ENCODE results near the gene SH2D1B. TPM values are rescaled to one million over a fixed set of nuclear protein-coding genes. Genes with fewer than 3 reads are reported as not detected.
A peak's percentile ranks its signal among the peaks of the same experiment; 100 is the strongest.

Gene SH2D1B
- total RNA-seq, 1 donor from 2014 or later: 1.9 TPM

GRCh38 chr1:162381941-162382750, 29.8 kb downstream of the SH2D1B start:
- H3K4me1 ChIP-seq: peaks cover 10% of the 10 kb centered on the region
- peak; percentile 4 for ATAC-seq
- peak overlapping the region; percentile 47 for H3K27ac ChIP-seq
- no peaks in the 10 kb centered on the region for H3K9me3 ChIP-seq
- no peaks in the 10 kb centered on the region for H3K27me3 ChIP-seq
- intact Hi-C loops (cut with DNase I): loop anchor here (10.0 kb wide), 1 partner anchor 327 kb away; no protein-coding TSS in a partner anchor
- DNase-seq: no peak
- TF ChIP-seq CTCF (IDR thresholded peaks at IDR 0.05): no peak
- H3K4me3 ChIP-seq: no peak overlapping the region
- H3K36me3 ChIP-seq: no peaks in the 10 kb centered on the region

DNA sequence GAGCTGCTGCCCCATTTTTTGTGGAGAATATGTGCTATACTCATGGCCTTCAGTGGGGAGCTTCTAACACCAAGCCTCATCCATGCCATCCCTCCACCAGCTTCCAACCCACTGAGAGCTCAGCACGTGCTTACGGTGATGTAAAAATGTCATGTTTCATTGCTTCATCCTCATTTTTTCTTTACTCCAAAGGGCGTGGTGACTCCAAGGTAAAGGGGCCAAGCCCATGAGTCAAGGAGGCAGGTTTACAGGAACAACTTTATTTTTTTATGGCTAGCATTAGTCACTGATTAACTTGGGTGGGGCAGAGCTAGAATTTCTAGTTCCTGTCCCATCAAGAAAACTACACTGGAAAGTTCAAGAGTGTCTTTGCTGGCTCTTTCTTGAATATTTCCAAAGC, 30.6 kb downstream of the SH2D1B start, which contains the start of gene C1orf226:
TSS of gene C1orf226 (plus strand) at position 346 of the 400 bp plus-strand sequence. CDS start 174 bp downstream, outside the sequence.
- H3K27ac ChIP-seq: peak within 1 kb of the TSS; percentile 47
- DNase-seq (no peak), ATAC-seq (peak; percentile 72)
- intact Hi-C loops (cut with DNase I): loop anchor here (10.0 kb wide), 1 partner anchor 327 kb away; no protein-coding TSS in a partner anchor
- peaks cover 10% of the 10 kb centered on the region for H3K4me1 ChIP-seq
- H3K36me3 ChIP-seq: no peaks in the 10 kb centered on the region
- H3K27me3 ChIP-seq: no peaks in the 10 kb centered on the region
- no peaks in the 10 kb centered on the region for H3K9me3 ChIP-seq
- H3K4me3 ChIP-seq: no peak within 1 kb of the TSS
- no peak for TF ChIP-seq CTCF (IDR thresholded peaks at IDR 0.05)

- Histone ChIP-seq H3K27me3 (no peaks in the 10 kb centered on the region), H3K36me3 (no peaks in the 10 kb centered on the region), H3K4me3 (no peak overlapping the region), H3K27ac (no peak overlapping the region), H3K4me1 (peaks cover 10% of the 10 kb centered on the region), H3K9me3 (no peaks in the 10 kb centered on the region)
- ATAC-seq: no peak
- no peak for TF ChIP-seq CTCF (IDR thresholded peaks at IDR 0.05)
- intact Hi-C loops (cut with DNase I): loop anchor here (10.0 kb wide), 1 partner anchor 325 kb away; no protein-coding TSS in a partner anchor
- no peak for DNase-seq
Observed at GRCh38 chr1:162380061-162380846, 31.7 kb downstream of the SH2D1B start.

GRCh38 chr1:162376691-162377090, 35.2 kb downstream of the SH2D1B start, which contains the start of gene SPATA46:
Gene SPATA46 (minus strand): TSS chr1:162376854. CDS start chr1:162376790, 64 bp downstream.
- ATAC-seq: no peak

More at GRCh38 chr1:162376691-162377090, 35.2 kb downstream of the SH2D1B start, which contains the start of gene SPATA46:
- Histone ChIP-seq H3K36me3 (no peaks in the 10 kb centered on the region), H3K4me1 (peaks cover 10% of the 10 kb centered on the region), H3K4me3 (no peak within 1 kb of the TSS), H3K27me3 (no peaks in the 10 kb centered on the region), H3K27ac (no peak within 1 kb of the TSS), H3K9me3 (no peaks in the 10 kb centered on the region)
- no peak for DNase-seq
- intact Hi-C loops (cut with DNase I): no loop called here
- TF ChIP-seq CTCF (IDR thresholded peaks at IDR 0.05): no peak

Measured in upper lobe of right lung (tissue), 1 donor.